Measurements from ENCODE around the gene FAM234B.

DNA sequence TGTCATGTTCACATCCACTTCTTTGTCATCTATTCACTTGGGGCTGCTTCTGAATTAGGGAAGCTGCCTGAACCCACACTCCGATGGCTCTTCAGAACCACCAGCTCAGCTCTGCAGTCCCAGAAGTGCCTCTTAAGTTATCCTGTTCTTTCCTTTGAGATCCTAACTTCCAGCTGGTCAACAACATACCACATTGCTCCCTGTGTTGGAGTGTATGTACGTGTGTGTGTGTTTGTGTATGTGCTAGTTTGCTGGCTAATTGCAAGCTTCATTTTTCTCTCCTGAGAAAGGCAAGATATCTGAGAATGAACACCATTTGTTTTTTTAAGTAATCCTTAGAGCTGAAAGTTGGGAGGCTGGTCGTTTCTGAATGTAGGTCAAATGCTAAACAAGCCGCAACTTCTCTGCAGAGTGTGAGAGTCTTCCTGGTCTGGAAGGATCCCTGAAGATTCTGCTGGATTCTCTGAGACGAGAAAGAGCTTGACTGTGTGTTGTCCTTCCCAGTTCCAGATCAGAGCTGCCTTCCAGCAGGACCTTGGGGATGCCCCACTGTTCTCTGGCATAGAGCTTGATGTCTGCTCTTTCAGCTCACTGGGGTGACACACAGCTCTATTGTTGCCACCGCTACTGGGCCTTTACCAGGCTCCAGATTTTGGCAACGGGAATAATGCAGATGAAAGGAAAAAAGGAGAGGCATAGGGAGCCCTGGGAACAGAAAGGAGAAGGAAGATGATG lies 58.4 kb downstream of the FAM234B start:
- TF ChIP-seq, protein P1, sequence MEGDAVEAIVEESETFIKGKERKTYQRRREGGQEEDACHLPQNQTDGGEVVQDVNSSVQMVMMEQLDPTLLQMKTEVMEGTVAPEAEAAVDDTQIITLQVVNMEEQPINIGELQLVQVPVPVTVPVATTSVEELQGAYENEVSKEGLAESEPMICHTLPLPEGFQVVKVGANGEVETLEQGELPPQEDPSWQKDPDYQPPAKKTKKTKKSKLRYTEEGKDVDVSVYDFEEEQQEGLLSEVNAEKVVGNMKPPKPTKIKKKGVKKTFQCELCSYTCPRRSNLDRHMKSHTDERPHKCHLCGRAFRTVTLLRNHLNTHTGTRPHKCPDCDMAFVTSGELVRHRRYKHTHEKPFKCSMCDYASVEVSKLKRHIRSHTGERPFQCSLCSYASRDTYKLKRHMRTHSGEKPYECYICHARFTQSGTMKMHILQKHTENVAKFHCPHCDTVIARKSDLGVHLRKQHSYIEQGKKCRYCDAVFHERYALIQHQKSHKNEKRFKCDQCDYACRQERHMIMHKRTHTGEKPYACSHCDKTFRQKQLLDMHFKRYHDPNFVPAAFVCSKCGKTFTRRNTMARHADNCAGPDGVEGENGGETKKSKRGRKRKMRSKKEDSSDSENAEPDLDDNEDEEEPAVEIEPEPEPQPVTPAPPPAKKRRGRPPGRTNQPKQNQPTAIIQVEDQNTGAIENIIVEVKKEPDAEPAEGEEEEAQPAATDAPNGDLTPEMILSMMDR (conservative IDR thresholded peaks at IDR 0.05) = no peak
- TF ChIP-seq EZH2 (IDR thresholded peaks at IDR 0.05; ENCODE audit: low read depth) = no peak
